ENCODE measurements around the gene ROBO1.

Gene ROBO1

DNA sequence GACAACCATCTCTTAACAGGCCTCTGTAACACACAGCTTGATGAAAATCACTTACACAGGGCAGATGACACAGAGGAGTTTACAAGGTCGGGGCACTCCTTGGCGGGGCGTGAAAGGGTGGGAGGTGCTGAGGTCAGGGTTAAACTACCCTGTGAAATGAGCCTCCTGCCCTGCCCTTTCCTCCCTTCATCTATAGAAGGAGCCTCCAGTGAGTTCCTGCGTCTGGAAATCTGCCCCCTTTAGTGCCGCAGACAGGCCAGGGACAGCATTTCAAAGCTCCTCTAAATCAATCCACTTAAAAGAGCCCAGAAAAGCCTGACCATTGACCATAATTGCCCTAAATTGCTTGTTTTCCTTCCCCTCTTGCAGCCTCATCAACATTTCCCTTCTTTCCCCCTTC, 1.9 kb downstream of the ROBO1 start:
- H3K9ac ChIP-seq (ENCODE audit: low read depth, low read length): no peak overlapping the region
- no peaks in the 10 kb centered on the region for H3K36me3 ChIP-seq (ENCODE audit: insufficient read depth, low read depth, low read length)
- no peaks in the 10 kb centered on the region for H3K9me3 ChIP-seq (ENCODE audit: insufficient read depth, low read depth, low read length)
- peaks cover 47% of the 10 kb centered on the region for H3K27me3 ChIP-seq (ENCODE audit: insufficient read depth, low read length)
- H3K27ac ChIP-seq (ENCODE audit: low read length): no peak overlapping the region
- peaks cover 8% of the 10 kb centered on the region; the same call in 1 of the 2 replicates for H3K4me1 ChIP-seq (ENCODE audit: insufficient read depth, low read length)
- peak overlapping the region; percentile 73 for H3K4me3 ChIP-seq (ENCODE audit: low read length)

DNA sequence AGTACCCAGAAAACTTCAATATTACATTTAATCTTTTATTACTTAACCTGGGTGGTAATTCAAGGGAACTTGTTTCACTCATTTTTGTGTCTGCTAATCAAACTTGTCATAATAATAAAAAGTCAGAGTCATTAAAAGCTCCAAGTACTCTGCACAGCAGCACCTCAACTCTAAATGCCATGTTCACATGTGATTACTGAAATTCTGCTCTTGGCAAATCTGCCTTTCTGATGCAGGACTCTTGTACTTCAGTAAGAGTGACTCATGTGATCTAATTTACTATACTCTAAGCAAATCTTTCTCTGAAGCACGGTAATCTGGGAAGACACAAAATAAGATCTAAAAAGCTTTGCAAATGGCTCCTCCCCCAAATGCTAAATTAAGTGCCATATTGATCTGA, 6.4 kb downstream of the ROBO1 start:
- Histone ChIP-seq H3K4me1 (ENCODE audit: insufficient read depth, low read length) (no peaks in the 10 kb centered on the region; the same call in 1 of the 2 replicates), H3K27ac (ENCODE audit: low read length) (no peak overlapping the region), H3K36me3 (ENCODE audit: insufficient read depth, low read depth, low read length) (no peaks in the 10 kb centered on the region), H3K27me3 (ENCODE audit: insufficient read depth, low read length) (peaks cover 24% of the 10 kb centered on the region), H3K9ac (ENCODE audit: low read depth, low read length) (no peak overlapping the region), H3K4me3 (ENCODE audit: low read length) (no peak overlapping the region), H3K9me3 (ENCODE audit: insufficient read depth, low read depth, low read length) (no peaks in the 10 kb centered on the region)

DNA sequence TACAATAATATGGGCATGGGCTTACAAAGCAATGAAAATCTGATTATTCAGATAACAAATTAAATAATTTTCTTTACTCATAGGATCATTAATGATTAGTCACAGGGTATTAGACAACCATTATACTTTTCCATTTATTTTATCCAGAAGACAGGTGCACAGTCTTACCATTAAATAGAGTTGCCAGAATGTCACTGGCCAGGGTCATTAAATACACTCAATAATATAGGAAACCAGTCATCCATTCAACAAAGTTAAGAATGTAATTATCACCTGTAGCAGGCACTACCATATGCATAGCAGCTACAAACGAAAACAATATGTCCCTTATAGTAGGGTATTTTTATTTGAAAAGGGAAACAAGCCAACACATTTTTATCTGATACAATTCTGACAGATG, 16.1 kb downstream of the ROBO1 start:
- no peaks in the 10 kb centered on the region for H3K27me3 ChIP-seq (ENCODE audit: insufficient read depth, low read length)
- no peak overlapping the region for H3K4me3 ChIP-seq (ENCODE audit: low read length)
- H3K36me3 ChIP-seq (ENCODE audit: insufficient read depth, low read depth, low read length): no peaks in the 10 kb centered on the region
- H3K9ac ChIP-seq (ENCODE audit: low read depth, low read length): no peak overlapping the region
- no peaks in the 10 kb centered on the region for H3K4me1 ChIP-seq (ENCODE audit: insufficient read depth, low read length)
- H3K27ac ChIP-seq (ENCODE audit: low read length): no peak overlapping the region
- H3K9me3 ChIP-seq (ENCODE audit: insufficient read depth, low read depth, low read length): no peaks in the 10 kb centered on the region; the same call in 1 of the 2 replicates

DNA sequence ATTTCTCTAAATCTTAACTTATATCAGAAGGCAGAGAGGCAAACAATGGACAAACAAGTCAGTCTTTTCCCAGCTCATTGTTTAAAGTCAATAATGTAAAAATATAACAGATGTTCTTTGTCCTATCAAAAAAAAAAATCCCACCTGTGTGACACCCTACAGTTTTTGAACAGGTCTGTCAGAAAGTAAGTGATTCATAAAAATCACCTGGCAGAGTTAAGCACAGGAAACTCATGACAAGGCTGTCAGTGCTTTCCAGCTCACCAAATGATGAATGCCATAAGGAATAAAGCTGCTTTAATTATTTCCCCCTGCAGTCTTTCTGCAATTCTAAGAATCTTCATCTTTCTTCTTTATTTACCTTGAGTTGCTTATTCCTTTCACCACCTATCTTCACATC, 30.3 kb downstream of the ROBO1 start:
- Histone ChIP-seq H3K4me3 (ENCODE audit: low read length) (no peak overlapping the region), H3K27ac (ENCODE audit: low read length) (no peak overlapping the region), H3K9ac (ENCODE audit: low read depth, low read length) (no peak overlapping the region), H3K36me3 (ENCODE audit: insufficient read depth, low read depth, low read length) (no peaks in the 10 kb centered on the region), H3K27me3 (ENCODE audit: insufficient read depth, low read length) (no peaks in the 10 kb centered on the region), H3K9me3 (ENCODE audit: insufficient read depth, low read depth, low read length) (no peaks in the 10 kb centered on the region), H3K4me1 (ENCODE audit: insufficient read depth, low read length) (no peaks in the 10 kb centered on the region)

DNA sequence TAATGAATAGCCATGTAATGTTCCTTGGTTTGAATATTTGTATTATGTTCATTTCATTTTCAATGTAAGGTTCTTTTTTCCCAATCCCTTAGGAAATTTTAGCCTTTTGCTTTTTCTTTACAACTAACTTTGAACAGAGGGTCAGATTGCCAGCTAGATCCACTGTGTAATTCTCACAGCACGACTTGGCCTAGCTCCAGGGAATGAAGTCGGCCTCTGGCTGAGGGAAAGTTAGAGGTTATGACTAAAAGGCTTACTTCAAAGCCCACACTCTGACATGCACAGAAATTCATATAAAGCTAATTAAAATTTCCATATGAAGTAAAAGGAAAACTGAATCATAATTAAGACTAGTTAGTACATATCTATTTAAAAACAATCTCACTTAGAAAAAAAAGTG, 38.7 kb downstream of the ROBO1 start:
- H3K4me1 ChIP-seq (ENCODE audit: insufficient read depth, low read length): peaks cover 3% of the 10 kb centered on the region; the same call in 1 of the 2 replicates

DNA sequence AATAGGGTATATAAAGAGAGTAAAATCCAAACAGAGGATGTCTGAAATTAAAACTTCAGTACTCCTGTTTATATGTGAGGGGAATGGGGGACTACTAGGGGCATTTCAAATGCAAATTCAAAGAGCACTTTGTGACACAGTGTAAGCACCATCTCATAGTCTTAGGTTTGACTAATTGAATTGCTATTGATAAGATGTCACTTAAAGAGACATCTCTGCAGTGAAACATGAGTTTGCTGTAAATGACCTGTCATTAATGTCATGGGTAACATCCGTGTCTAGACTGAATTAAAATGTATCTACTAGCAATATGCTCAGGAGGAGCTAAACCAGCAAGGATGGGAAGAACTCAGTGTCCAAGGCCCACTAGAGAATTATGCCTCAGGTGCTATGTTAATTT, 41.0 kb downstream of the ROBO1 start:
- H3K4me3 ChIP-seq (ENCODE audit: low read length): no peak overlapping the region
- H3K36me3 ChIP-seq (ENCODE audit: insufficient read depth, low read depth, low read length): no peaks in the 10 kb centered on the region
- H3K27ac ChIP-seq (ENCODE audit: low read length): no peak overlapping the region
- no peak overlapping the region for H3K9ac ChIP-seq (ENCODE audit: low read depth, low read length)
- H3K9me3 ChIP-seq (ENCODE audit: insufficient read depth, low read depth, low read length): no peaks in the 10 kb centered on the region
- no peaks in the 10 kb centered on the region for H3K27me3 ChIP-seq (ENCODE audit: insufficient read depth, low read length)
- H3K4me1 ChIP-seq (ENCODE audit: insufficient read depth, low read length): peaks cover 3% of the 10 kb centered on the region; the same call in 1 of the 2 replicates

More for the DNA sequence above, 38.7 kb downstream of the ROBO1 start:
- Histone ChIP-seq H3K9me3 (ENCODE audit: insufficient read depth, low read depth, low read length) (no peaks in the 10 kb centered on the region), H3K27me3 (ENCODE audit: insufficient read depth, low read length) (no peaks in the 10 kb centered on the region), H3K4me3 (ENCODE audit: low read length) (no peak overlapping the region), H3K36me3 (ENCODE audit: insufficient read depth, low read depth, low read length) (no peaks in the 10 kb centered on the region), H3K27ac (ENCODE audit: low read length) (no peak overlapping the region), H3K9ac (ENCODE audit: low read depth, low read length) (no peak overlapping the region)

DNA sequence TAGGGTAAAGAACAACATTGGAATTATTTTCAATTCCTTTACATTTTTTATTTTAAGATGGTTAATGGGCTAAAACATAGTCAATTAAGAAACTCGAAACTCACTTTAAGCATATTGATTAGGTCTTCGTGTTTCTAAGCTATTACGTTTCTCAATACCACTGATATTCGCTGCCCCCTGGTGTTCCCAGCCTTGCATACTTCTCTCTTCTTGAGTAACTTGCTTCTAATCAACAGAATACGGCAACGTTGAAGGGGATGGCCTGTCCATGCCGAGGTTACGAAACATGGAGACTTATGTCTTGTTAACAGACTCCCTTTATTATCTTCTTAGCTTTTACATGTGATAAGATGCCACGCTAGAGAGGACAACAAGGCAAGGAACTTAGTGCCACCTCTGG, 43.6 kb downstream of the ROBO1 start:
- Histone ChIP-seq H3K9ac (ENCODE audit: low read depth, low read length) (no peak overlapping the region), H3K36me3 (ENCODE audit: insufficient read depth, low read depth, low read length) (no peaks in the 10 kb centered on the region), H3K27me3 (ENCODE audit: insufficient read depth, low read length) (no peaks in the 10 kb centered on the region), H3K4me3 (ENCODE audit: low read length) (no peak overlapping the region), H3K4me1 (ENCODE audit: insufficient read depth, low read length) (peaks cover 3% of the 10 kb centered on the region; the same call in 1 of the 2 replicates), H3K27ac (ENCODE audit: low read length) (no peak overlapping the region), H3K9me3 (ENCODE audit: insufficient read depth, low read depth, low read length) (no peaks in the 10 kb centered on the region)

DNA sequence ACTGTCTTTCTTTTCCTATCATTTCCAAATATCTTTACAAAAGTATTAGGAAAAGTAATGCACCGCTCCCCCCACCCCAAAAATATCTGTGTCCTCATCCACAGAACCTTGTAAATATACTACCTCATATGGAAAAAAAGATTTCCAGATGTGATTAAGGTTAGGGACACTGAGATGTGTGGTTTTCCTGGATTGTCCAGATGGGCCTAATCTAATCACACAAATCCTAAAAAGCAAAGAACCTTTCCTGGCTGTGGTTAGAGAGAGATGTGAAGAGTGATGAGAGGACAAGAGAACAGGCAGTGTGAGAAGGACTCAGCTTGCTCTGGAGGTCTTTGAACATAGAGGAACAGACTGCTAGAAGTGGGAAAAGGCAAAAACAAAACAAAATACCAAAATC, 77.7 kb downstream of the ROBO1 start:
- Histone ChIP-seq H3K9me3 (ENCODE audit: insufficient read depth, low read depth, low read length) (no peaks in the 10 kb centered on the region), H3K4me1 (ENCODE audit: insufficient read depth, low read length) (no peaks in the 10 kb centered on the region), H3K27ac (ENCODE audit: low read length) (no peak overlapping the region), H3K4me3 (ENCODE audit: low read length) (no peak overlapping the region), H3K9ac (ENCODE audit: low read depth, low read length) (no peak overlapping the region), H3K27me3 (ENCODE audit: insufficient read depth, low read length) (no peaks in the 10 kb centered on the region), H3K36me3 (ENCODE audit: insufficient read depth, low read depth, low read length) (no peaks in the 10 kb centered on the region)

DNA sequence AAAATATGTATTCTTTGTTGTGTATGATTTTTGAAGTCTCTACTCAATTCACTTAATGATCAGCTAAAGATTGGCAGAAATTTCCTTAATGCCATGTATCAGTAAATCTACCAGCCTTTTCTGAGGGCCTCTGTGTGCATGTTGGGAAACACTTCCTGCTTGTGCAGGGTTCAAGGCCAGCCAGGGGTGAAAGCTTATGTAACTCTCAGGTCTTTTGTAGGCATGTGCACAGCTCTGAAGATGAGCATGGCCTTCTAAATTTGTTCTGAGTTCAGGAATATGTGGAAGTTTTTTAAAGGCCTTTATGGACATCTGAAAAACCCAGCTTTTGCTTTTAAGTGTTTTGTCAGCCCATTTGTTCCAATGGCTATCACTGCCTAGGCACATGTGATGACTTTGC, 82.7 kb downstream of the ROBO1 start:
- H3K27ac ChIP-seq (ENCODE audit: low read length): no peak overlapping the region
- no peaks in the 10 kb centered on the region for H3K9me3 ChIP-seq (ENCODE audit: insufficient read depth, low read depth, low read length)
- no peaks in the 10 kb centered on the region for H3K4me1 ChIP-seq (ENCODE audit: insufficient read depth, low read length)
- no peak overlapping the region for H3K9ac ChIP-seq (ENCODE audit: low read depth, low read length)
- no peak overlapping the region for H3K4me3 ChIP-seq (ENCODE audit: low read length)
- H3K27me3 ChIP-seq (ENCODE audit: insufficient read depth, low read length): no peaks in the 10 kb centered on the region
- no peaks in the 10 kb centered on the region for H3K36me3 ChIP-seq (ENCODE audit: insufficient read depth, low read depth, low read length)

DNA sequence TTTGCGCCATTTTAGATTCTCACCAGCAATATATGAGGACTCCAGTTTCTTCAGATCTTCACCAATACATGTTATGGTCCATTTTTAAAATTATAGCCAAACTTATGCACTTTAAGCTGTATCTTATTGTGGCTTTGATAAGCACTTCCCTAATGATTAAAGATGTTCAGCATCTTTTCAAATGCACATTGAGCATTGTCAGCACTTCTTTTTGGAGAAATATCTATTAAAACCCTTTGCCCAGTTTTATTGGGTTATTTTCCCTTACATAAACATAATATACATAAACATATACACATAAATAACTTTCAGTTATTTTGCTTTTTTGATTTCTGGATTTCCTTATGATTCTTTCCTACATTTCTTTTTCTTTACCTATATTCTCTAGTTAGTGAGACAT, 83.8 kb downstream of the ROBO1 start:
- no peak overlapping the region for H3K27ac ChIP-seq (ENCODE audit: low read length)
- H3K4me3 ChIP-seq (ENCODE audit: low read length): no peak overlapping the region
- H3K36me3 ChIP-seq (ENCODE audit: insufficient read depth, low read depth, low read length): no peaks in the 10 kb centered on the region
- H3K9me3 ChIP-seq (ENCODE audit: insufficient read depth, low read depth, low read length): no peaks in the 10 kb centered on the region
- H3K9ac ChIP-seq (ENCODE audit: low read depth, low read length): no peak overlapping the region
- H3K27me3 ChIP-seq (ENCODE audit: insufficient read depth, low read length): no peaks in the 10 kb centered on the region
- no peaks in the 10 kb centered on the region for H3K4me1 ChIP-seq (ENCODE audit: insufficient read depth, low read length)

DNA sequence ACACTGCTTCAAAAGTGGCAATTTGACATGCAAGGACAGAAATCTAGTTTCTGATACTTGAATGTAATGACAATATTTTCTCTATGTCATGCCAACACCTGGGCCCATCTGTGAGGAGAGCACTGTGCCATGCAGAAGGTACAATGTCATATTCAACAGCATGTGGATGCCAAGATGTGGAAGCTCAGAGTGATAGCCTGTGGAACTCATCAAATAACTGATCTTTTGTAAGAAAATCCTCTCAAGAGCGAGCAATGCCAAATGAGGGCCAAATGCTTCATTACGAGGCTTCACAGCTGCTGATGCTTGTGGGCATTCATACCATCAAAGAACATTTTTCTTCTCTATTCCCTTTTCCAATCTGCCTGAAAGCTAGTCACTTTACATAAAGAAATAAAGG, 95.1 kb downstream of the ROBO1 start:
- Histone ChIP-seq H3K4me1 (ENCODE audit: insufficient read depth, low read length) (peaks cover 4% of the 10 kb centered on the region; the same call in 1 of the 2 replicates), H3K9me3 (ENCODE audit: insufficient read depth, low read depth, low read length) (no peaks in the 10 kb centered on the region), H3K9ac (ENCODE audit: low read depth, low read length) (no peak overlapping the region), H3K27ac (ENCODE audit: low read length) (no peak overlapping the region), H3K27me3 (ENCODE audit: insufficient read depth, low read length) (no peaks in the 10 kb centered on the region), H3K4me3 (ENCODE audit: low read length) (no peak overlapping the region), H3K36me3 (ENCODE audit: insufficient read depth, low read depth, low read length) (no peaks in the 10 kb centered on the region)

DNA sequence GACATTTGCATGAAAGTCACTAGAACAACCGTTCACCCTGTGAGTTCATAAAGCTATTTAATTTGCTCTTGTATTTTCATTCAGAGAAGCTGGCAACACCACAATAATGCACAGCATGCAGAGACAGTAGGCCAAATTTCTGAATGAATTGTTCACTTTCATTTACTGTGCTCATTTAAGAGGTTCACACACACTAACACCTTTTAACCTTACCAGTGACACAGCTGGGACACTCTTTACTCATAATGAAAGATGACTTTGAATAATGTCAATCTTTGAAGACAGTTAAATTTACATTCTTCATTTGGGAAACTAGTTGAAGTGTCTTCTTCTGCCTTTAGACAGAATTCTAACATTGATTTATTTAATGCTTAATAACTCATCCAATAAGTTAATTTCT, 95.7 kb downstream of the ROBO1 start:
- no peaks in the 10 kb centered on the region for H3K9me3 ChIP-seq (ENCODE audit: insufficient read depth, low read depth, low read length)
- H3K4me1 ChIP-seq (ENCODE audit: insufficient read depth, low read length): peaks cover 4% of the 10 kb centered on the region; the same call in 1 of the 2 replicates
- H3K4me3 ChIP-seq (ENCODE audit: low read length): no peak overlapping the region; the same call in 1 of the 2 replicates
- H3K36me3 ChIP-seq (ENCODE audit: insufficient read depth, low read depth, low read length): no peaks in the 10 kb centered on the region
- no peak overlapping the region for H3K27ac ChIP-seq (ENCODE audit: low read length)
- H3K9ac ChIP-seq (ENCODE audit: low read depth, low read length): no peak overlapping the region
- no peaks in the 10 kb centered on the region for H3K27me3 ChIP-seq (ENCODE audit: insufficient read depth, low read length)

DNA sequence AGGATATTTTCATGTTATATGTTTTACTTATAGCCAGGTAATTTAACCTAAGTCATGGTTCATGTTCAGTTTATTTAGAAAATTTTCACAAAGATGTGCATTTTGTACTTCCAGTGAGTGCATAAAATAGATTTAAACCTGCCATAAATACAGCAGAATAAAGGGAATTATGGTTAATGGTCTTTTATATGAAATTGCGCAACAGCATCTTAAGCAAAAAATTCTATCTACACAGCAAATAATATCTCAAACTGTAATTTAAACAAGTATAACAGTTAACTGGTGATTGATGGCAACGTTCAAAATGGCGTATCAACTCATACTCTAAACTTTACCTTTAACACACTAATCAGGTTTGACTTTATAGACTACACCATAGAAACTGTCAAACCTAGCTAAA, 97.6 kb downstream of the ROBO1 start:
- H3K4me1 ChIP-seq (ENCODE audit: insufficient read depth, low read length): peaks cover 4% of the 10 kb centered on the region; the same call in 1 of the 2 replicates
- no peaks in the 10 kb centered on the region for H3K36me3 ChIP-seq (ENCODE audit: insufficient read depth, low read depth, low read length)

More for the DNA sequence above, 97.6 kb downstream of the ROBO1 start:
- no peak overlapping the region for H3K9ac ChIP-seq (ENCODE audit: low read depth, low read length)
- no peaks in the 10 kb centered on the region for H3K9me3 ChIP-seq (ENCODE audit: insufficient read depth, low read depth, low read length)
- no peak overlapping the region for H3K27ac ChIP-seq (ENCODE audit: low read length)
- H3K4me3 ChIP-seq (ENCODE audit: low read length): no peak overlapping the region
- H3K27me3 ChIP-seq (ENCODE audit: insufficient read depth, low read length): no peaks in the 10 kb centered on the region
